Endothelial cell (in vitro differentiated cells): ENCODE measurements around the gene ANKRD63. TPM values are rescaled to one million over a fixed set of nuclear protein-coding genes. Genes with fewer than 3 reads are reported as not detected.

Experiments
- DNase-seq: peaks from one replicate; pipeline ENCODE4 v3.0.0; 2021; ENCODE audit warnings: low spot score
- H3K27ac Mint-ChIP-seq: one replicate; pipeline ENCODE4 v1.8.0; 2021; ENCODE audit warnings: mixed read lengths, inconsistent platforms; ENCODE audit not compliant: unreplicated experiment
- H3K27me3 Mint-ChIP-seq: one replicate; pipeline ENCODE4 v1.8.0; 2021; ENCODE audit warnings: mild to moderate bottlenecking, moderate library complexity, mixed read lengths, inconsistent platforms; ENCODE audit not compliant: unreplicated experiment
- H3K36me3 Mint-ChIP-seq: one replicate; pipeline ENCODE4 v1.8.0; 2021; ENCODE audit warnings: mild to moderate bottlenecking, low read depth, mixed read lengths, inconsistent platforms; ENCODE audit not compliant: unreplicated experiment
- H3K4me1 Mint-ChIP-seq: one replicate; pipeline ENCODE4 v1.8.0; 2021; ENCODE audit warnings: mild to moderate bottlenecking, mixed read lengths, inconsistent platforms; ENCODE audit not compliant: unreplicated experiment
- H3K4me3 Mint-ChIP-seq: one replicate; pipeline ENCODE4 v1.8.0; 2021; ENCODE audit warnings: mild to moderate bottlenecking, mixed read lengths, inconsistent platforms; ENCODE audit not compliant: unreplicated experiment
- H3K9me3 Mint-ChIP-seq: one replicate; pipeline ENCODE4 v1.8.0; 2021; ENCODE audit warnings: mixed read lengths, inconsistent platforms; ENCODE audit not compliant: unreplicated experiment
- total RNA-seq: library from RNA; stranded (reverse); fragmentation: NEBNext Ultra II Directional; extraction: Animal tissue kit (Norgen Biotek cat#: 25700); gene quantifications from one replicate; pipeline ENCODE4 v1.2.1, GENCODE V29; 2021; ENCODE audit not compliant: unreplicated experiment
- TF ChIP-seq, protein P1 (sequence below): fragments of 200-600 bp; sonication (generic); IDR thresholded peaks from one replicate; pipeline ENCODE4 v1.5.0; 2021; ENCODE audit warnings: antibody characterized with exemption; ENCODE audit not compliant: unreplicated experiment

ANKRD63 gene
- total RNA-seq, 1 donor from 2014 or later: not detected

- Mint-ChIP-seq H3K36me3 (no peaks in the 10 kb centered on the region), H3K27me3 (peaks cover 18% of the 10 kb centered on the region), H3K4me3 (peak overlapping the region; percentile 79), H3K27ac (no peak overlapping the region), H3K9me3 (no peaks in the 10 kb centered on the region), H3K4me1 (peaks cover 36% of the 10 kb centered on the region)
- TF ChIP-seq, protein P1, sequence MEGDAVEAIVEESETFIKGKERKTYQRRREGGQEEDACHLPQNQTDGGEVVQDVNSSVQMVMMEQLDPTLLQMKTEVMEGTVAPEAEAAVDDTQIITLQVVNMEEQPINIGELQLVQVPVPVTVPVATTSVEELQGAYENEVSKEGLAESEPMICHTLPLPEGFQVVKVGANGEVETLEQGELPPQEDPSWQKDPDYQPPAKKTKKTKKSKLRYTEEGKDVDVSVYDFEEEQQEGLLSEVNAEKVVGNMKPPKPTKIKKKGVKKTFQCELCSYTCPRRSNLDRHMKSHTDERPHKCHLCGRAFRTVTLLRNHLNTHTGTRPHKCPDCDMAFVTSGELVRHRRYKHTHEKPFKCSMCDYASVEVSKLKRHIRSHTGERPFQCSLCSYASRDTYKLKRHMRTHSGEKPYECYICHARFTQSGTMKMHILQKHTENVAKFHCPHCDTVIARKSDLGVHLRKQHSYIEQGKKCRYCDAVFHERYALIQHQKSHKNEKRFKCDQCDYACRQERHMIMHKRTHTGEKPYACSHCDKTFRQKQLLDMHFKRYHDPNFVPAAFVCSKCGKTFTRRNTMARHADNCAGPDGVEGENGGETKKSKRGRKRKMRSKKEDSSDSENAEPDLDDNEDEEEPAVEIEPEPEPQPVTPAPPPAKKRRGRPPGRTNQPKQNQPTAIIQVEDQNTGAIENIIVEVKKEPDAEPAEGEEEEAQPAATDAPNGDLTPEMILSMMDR: no peak
- no peak for DNase-seq
Measured at GRCh38 chr15:40322531-40323238, 39.8 kb upstream of the ANKRD63 start.

- H3K4me3 Mint-ChIP-seq: no peak overlapping the region
Measured at GRCh38 chr15:40320931-40321371, 38.1 kb upstream of the ANKRD63 start.

DNA sequence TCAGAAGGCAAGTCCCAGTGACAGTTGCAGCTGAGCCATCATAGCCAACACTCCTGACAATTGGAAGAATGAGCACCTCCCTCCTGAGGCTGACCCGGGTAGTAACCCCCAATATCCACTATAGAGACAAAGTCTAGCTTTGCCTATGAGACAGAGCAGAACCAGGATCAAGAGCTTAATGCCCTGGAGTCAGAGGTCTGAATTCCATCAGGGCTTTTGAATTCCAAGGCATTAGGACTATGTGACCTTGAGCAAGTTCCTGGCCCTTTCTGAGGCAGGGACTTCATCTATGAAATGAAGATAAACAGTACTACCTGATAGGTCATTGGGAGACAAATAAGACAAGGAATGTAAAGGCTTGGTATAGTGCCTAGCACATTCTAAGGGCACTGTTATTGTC, 37.5 kb upstream of the ANKRD63 start:
- Mint-ChIP-seq H3K36me3 (no peaks in the 10 kb centered on the region), H3K9me3 (no peaks in the 10 kb centered on the region), H3K27me3 (peaks cover 22% of the 10 kb centered on the region), H3K4me3 (no peak overlapping the region), H3K4me1 (peaks cover 23% of the 10 kb centered on the region), H3K27ac (no peak overlapping the region)
- DNase-seq: no peak
- TF ChIP-seq, protein P1: no peak

More at GRCh38 chr15:40320931-40321371, 38.1 kb upstream of the ANKRD63 start:
- H3K27ac Mint-ChIP-seq: no peak overlapping the region
- peaks cover 19% of the 10 kb centered on the region for H3K27me3 Mint-ChIP-seq
- no peak for DNase-seq
- H3K36me3 Mint-ChIP-seq: no peaks in the 10 kb centered on the region
- TF ChIP-seq, protein P1: peak; percentile 87
- peaks cover 23% of the 10 kb centered on the region for H3K4me1 Mint-ChIP-seq
- no peaks in the 10 kb centered on the region for H3K9me3 Mint-ChIP-seq

GRCh38 chr15:40317580-40317979, 34.7 kb upstream of the ANKRD63 start:
- Mint-ChIP-seq H3K4me1 (peaks cover 30% of the 10 kb centered on the region), H3K36me3 (no peaks in the 10 kb centered on the region), H3K27ac (no peak overlapping the region), H3K27me3 (peaks cover 23% of the 10 kb centered on the region), H3K4me3 (no peak overlapping the region), H3K9me3 (no peaks in the 10 kb centered on the region)
- DNase-seq: no peak
- TF ChIP-seq, protein P1: no peak

- TF ChIP-seq, protein P1: no peak
- no peak overlapping the region for H3K4me3 Mint-ChIP-seq
- no peak for DNase-seq
- H3K27ac Mint-ChIP-seq: no peak overlapping the region
- H3K27me3 Mint-ChIP-seq: peaks cover 18% of the 10 kb centered on the region
- no peaks in the 10 kb centered on the region for H3K9me3 Mint-ChIP-seq
- no peaks in the 10 kb centered on the region for H3K36me3 Mint-ChIP-seq
- H3K4me1 Mint-ChIP-seq: peaks cover 26% of the 10 kb centered on the region
Measured at GRCh38 chr15:40316931-40317330, 34.1 kb upstream of the ANKRD63 start.
